Measurements from ENCODE around the gene CCS.

DNA sequence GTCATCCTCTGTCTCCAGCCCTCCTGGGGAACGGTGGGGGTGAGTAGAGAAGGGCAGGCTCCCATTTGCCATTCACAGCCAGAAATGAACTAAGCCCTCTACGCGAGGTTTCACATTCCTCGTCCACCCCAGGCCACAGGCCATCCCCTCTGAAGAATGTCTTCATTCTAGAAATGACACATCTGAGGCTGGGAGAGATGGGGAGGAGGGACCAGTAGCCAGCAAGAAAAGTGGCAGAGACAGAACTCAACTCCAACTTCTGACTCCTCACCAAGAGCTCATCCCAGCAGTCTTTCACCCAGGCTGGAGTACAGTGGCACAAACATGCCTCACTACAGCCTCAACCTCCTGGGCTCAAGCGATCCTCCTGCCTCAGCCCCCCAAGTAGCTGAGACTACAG lies 28.0 kb upstream of the CCS start:
- TF ChIP-seq, protein P1, sequence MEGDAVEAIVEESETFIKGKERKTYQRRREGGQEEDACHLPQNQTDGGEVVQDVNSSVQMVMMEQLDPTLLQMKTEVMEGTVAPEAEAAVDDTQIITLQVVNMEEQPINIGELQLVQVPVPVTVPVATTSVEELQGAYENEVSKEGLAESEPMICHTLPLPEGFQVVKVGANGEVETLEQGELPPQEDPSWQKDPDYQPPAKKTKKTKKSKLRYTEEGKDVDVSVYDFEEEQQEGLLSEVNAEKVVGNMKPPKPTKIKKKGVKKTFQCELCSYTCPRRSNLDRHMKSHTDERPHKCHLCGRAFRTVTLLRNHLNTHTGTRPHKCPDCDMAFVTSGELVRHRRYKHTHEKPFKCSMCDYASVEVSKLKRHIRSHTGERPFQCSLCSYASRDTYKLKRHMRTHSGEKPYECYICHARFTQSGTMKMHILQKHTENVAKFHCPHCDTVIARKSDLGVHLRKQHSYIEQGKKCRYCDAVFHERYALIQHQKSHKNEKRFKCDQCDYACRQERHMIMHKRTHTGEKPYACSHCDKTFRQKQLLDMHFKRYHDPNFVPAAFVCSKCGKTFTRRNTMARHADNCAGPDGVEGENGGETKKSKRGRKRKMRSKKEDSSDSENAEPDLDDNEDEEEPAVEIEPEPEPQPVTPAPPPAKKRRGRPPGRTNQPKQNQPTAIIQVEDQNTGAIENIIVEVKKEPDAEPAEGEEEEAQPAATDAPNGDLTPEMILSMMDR (IDR thresholded peaks at IDR 0.05; ENCODE audit: low read depth, low read length, poor library complexity, severe bottlenecking): no peak
- no peak for TF ChIP-seq EZH2phosphoT487 (IDR thresholded peaks at IDR 0.05; ENCODE audit: borderline replicate concordance, low read length)
